MCF 10A (cell line): Measurements from ENCODE around the gene UMAD1. TPM values are rescaled to one million over a fixed set of nuclear protein-coding genes. Genes with fewer than 3 reads are reported as not detected.

Experiments
- BruUV-seq: library from RNA; stranded (reverse); fragments of 400-500 nt; replicated peaks from 2 replicates; lab custom pipeline; 2021; lab: Mats Ljungman, UMichigan
- CTCF ChIA-PET: fragments of 300-600 bp; sonication (Branson Sonifier 250); formaldehyde crosslinking; extraction: SDS; loops from one replicate; lab custom pipeline; 2021; ENCODE audit warnings: antibody characterized with exemption, inconsistent platforms; lab: Yijun Ruan, JAX
- POLR2A ChIA-PET: fragments of 300-600, 350-650 bp; sonication (Branson Sonifier 250); formaldehyde crosslinking; extraction: SDS; loops from one replicate; lab custom pipeline; 2020; ENCODE audit warnings: antibody characterized with exemption, inconsistent platforms; lab: Yijun Ruan, JAX
- DNase-seq: peaks from one replicate; pipeline ENCODE4 v3.0.0-alpha.2; 2018; ENCODE audit not compliant: unreplicated experiment
- H3K27ac Mint-ChIP-seq: one replicate; pipeline ENCODE4 v1.8.0; 2022; ENCODE audit warnings: mild to moderate bottlenecking, low read depth, mixed read lengths; ENCODE audit not compliant: unreplicated experiment
- H3K27me3 Mint-ChIP-seq: one replicate; pipeline ENCODE4 v1.8.0; 2022; ENCODE audit warnings: mixed read lengths; ENCODE audit not compliant: insufficient read depth, unreplicated experiment
- H3K36me3 Mint-ChIP-seq: one replicate; pipeline ENCODE4 v1.8.0; 2022; ENCODE audit warnings: mild to moderate bottlenecking, moderate library complexity, mixed read lengths; ENCODE audit not compliant: insufficient read depth, unreplicated experiment
- H3K4me1 Mint-ChIP-seq: one replicate; pipeline ENCODE4 v1.8.0; 2022; ENCODE audit warnings: mixed read lengths; ENCODE audit not compliant: insufficient read depth, unreplicated experiment
- H3K4me3 Mint-ChIP-seq: one replicate; pipeline ENCODE4 v1.8.0; 2022; ENCODE audit warnings: mild to moderate bottlenecking, moderate library complexity, mixed read lengths; ENCODE audit not compliant: unreplicated experiment
- H3K9me3 Mint-ChIP-seq: one replicate; pipeline ENCODE4 v1.8.0; 2022; ENCODE audit warnings: mixed read lengths; ENCODE audit not compliant: unreplicated experiment
- CTCF ChIP-seq: fragments of 200-600 bp; IDR thresholded peaks from one replicate; pipeline ENCODE4 v1.8.0; 2022; ENCODE audit warnings: antibody characterized with exemption, mild to moderate bottlenecking; ENCODE audit not compliant: unreplicated experiment
- intact Hi-C: fragments of 100-400 bp; cut with micrococcal nuclease; formaldehyde crosslinking; loops from 2 replicates; pipeline ENCODE4 v1.14.1; 2022
- total RNA-seq: library from RNA; stranded (reverse); gene quantifications from 2 replicates; pipeline ENCODE4 v1.2.3, GENCODE V29; 2022

Gene UMAD1
- total RNA-seq, 1 experiment from 2014 or later, result 7.1 TPM

- no peak for TF ChIP-seq CTCF
- Mint-ChIP-seq H3K4me1 (peaks cover 6% of the 10 kb centered on the region), H3K36me3 (peaks cover 6% of the 10 kb centered on the region), H3K27me3 (no peaks in the 10 kb centered on the region), H3K9me3 (no peaks in the 10 kb centered on the region), H3K27ac (no peak overlapping the region), H3K4me3 (no peak overlapping the region)
- POLR2A ChIA-PET, result interaction anchor here (0.5 to 0.7 kb wide), 2 partner anchors 23 to 873 kb away, joined by 3 to 4 read pairs; no protein-coding TSS in a partner anchor
- intact Hi-C loops, result no loop called here
- no peak for DNase-seq
- CTCF ChIA-PET, result interaction anchor here (0.5 kb wide), 1 partner anchor 326 kb away, joined by 3 read pairs; no protein-coding TSS in a partner anchor
- BruUV-seq, result no TSS peak
These were observed 254.6 kb downstream of the UMAD1 start for GRCh38 chr7:7895004-7895650.

GRCh38 chr7:7895754-7896153, 255.2 kb downstream of the UMAD1 start:
- CTCF ChIA-PET, result interaction anchor here (0.5 kb wide), 1 partner anchor 325 kb away, joined by 3 read pairs; no protein-coding TSS in a partner anchor
- POLR2A ChIA-PET, result interaction anchor here (0.7 kb wide), 1 partner anchor 23 kb away, joined by 3 read pairs; no protein-coding TSS in a partner anchor
- DNase-seq, result no peak
- no peak overlapping the region for H3K4me3 Mint-ChIP-seq
- H3K9me3 Mint-ChIP-seq, result no peaks in the 10 kb centered on the region
- H3K36me3 Mint-ChIP-seq, result peaks cover 6% of the 10 kb centered on the region
- no TSS peak for BruUV-seq
- intact Hi-C loops, result no loop called here
- H3K27me3 Mint-ChIP-seq, result no peaks in the 10 kb centered on the region
- no peak for TF ChIP-seq CTCF
- H3K27ac Mint-ChIP-seq, result no peak overlapping the region
- peaks cover 6% of the 10 kb centered on the region for H3K4me1 Mint-ChIP-seq

- intact Hi-C loops, result no loop called here
- no peak for TF ChIP-seq CTCF
- no TSS peak for BruUV-seq
- ChIA-PET CTCF (interaction anchor here (0.6 to 1.0 kb wide), 4 partner anchors 30 to 944 kb away, joined by 3 to 6 read pairs (median 4); no protein-coding TSS in a partner anchor), POLR2A (no interaction called here)
- H3K9me3 Mint-ChIP-seq, result no peaks in the 10 kb centered on the region
- peaks cover 6% of the 10 kb centered on the region for H3K4me1 Mint-ChIP-seq
- peaks cover under 1% of the 10 kb centered on the region for H3K36me3 Mint-ChIP-seq
- no peaks in the 10 kb centered on the region for H3K27me3 Mint-ChIP-seq
- no peak overlapping the region for H3K4me3 Mint-ChIP-seq
- no peak for DNase-seq
- H3K27ac Mint-ChIP-seq, result no peak overlapping the region
These were observed 257.0 kb downstream of the UMAD1 start for GRCh38 chr7:7897509-7897908.

- no peak for DNase-seq
- Mint-ChIP-seq H3K27me3 (no peaks in the 10 kb centered on the region), H3K36me3 (peaks cover 5% of the 10 kb centered on the region), H3K4me3 (no peak overlapping the region), H3K27ac (no peak overlapping the region), H3K9me3 (no peaks in the 10 kb centered on the region), H3K4me1 (peaks cover 6% of the 10 kb centered on the region)
- ChIA-PET CTCF (no interaction called here), POLR2A (no interaction called here)
- intact Hi-C loops, result no loop called here
- TF ChIP-seq CTCF, result no peak
- BruUV-seq, result no TSS peak
These were observed 257.5 kb downstream of the UMAD1 start for GRCh38 chr7:7897949-7898515.
